Globus pallidus (tissue), 1 donor: ENCODE data around the gene CLPTM1L.
"Not testable (repeated sequence)": the region's sequence is repeated elsewhere in the genome, so short reads cannot be mapped to it uniquely, and the experiment has no call there.

Experiments used
- DNase-seq: peaks from one replicate; pipeline ENCODE4 v3.0.0-alpha.2; 2015; ENCODE audit warnings: low spot score

Gene CLPTM1L

GRCh38 chr5:1312993-1313833 lies 31.7 kb downstream of the CLPTM1L start:
- DNase-seq = no peak

GRCh38 chr5:1312206-1312605 lies 32.7 kb downstream of the CLPTM1L start:
- DNase-seq = no peak

- no peak for DNase-seq
Observed at GRCh38 chr5:1311439-1312055, 33.4 kb downstream of the CLPTM1L start.

- DNase-seq = no peak
Observed at GRCh38 chr5:1310118-1310517, 34.8 kb downstream of the CLPTM1L start.

- no peak for DNase-seq
Observed at GRCh38 chr5:1304033-1304432, 40.9 kb downstream of the CLPTM1L start.

- no peak for DNase-seq
Observed at GRCh38 chr5:1302258-1302657, 42.6 kb downstream of the CLPTM1L start.

- no peak for DNase-seq
Observed at GRCh38 chr5:1300581-1301083, 44.3 kb downstream of the CLPTM1L start.

- DNase-seq = no peak
Observed at GRCh38 chr5:1299961-1300360, 44.9 kb downstream of the CLPTM1L start.

GRCh38 chr5:1299511-1299850 lies 45.4 kb downstream of the CLPTM1L start:
- DNase-seq = no peak

GRCh38 chr5:1298723-1299510 lies 46.0 kb downstream of the CLPTM1L start:
- no peak for DNase-seq

- DNase-seq = no peak
Observed at GRCh38 chr5:1298067-1298551, 46.8 kb downstream of the CLPTM1L start.

GRCh38 chr5:1297243-1297642 lies 47.7 kb downstream of the CLPTM1L start:
- no peak for DNase-seq

- DNase-seq = no peak
Observed at GRCh38 chr5:1295650-1296037, 49.3 kb downstream of the CLPTM1L start.

GRCh38 chr5:1294835-1295649 lies 49.9 kb downstream of the CLPTM1L start, which contains the start of gene TERT:
Gene TERT, minus strand, starts transcription at chr5:1295068. Its CDS starts 79 bp downstream, at chr5:1294989.
- DNase-seq = no peak

- DNase-seq = no peak
Observed at GRCh38 chr5:1294206-1294834, 50.6 kb downstream of the CLPTM1L start.

GRCh38 chr5:1293416-1294205 lies 51.3 kb downstream of the CLPTM1L start:
- DNase-seq = no peak

GRCh38 chr5:1292846-1293415 lies 52.0 kb downstream of the CLPTM1L start:
- no peak for DNase-seq

GRCh38 chr5:1292139-1292538 lies 52.8 kb downstream of the CLPTM1L start:
- no peak for DNase-seq

GRCh38 chr5:1291611-1292080 lies 53.3 kb downstream of the CLPTM1L start:
- DNase-seq = no peak

- not testable (repeated sequence) for DNase-seq
Observed at GRCh38 chr5:1290956-1291355, 53.9 kb downstream of the CLPTM1L start.
